GM12878 (cell line): ENCODE results near the gene PSORS1C2. TPM values are rescaled to one million over a fixed set of nuclear protein-coding genes. Genes with fewer than 3 reads are reported as not detected.

Experiments used
- ATAC-seq: fragments of 200-7000 bp; cut with Tn5 transposase; 3 replicates; pipeline ENCODE4 v1.9.1; 2020; ENCODE audit warnings: mild to moderate bottlenecking, moderate library complexity
- BruUV-seq: library from RNA; stranded (reverse); fragments of 400-500 nt; replicated peaks from 2 replicates; lab custom pipeline; 2021; lab: Mats Ljungman, UMichigan
- CTCF ChIA-PET: fragments of 300-600 bp; sonication (Branson Sonifier 250); formaldehyde crosslinking; extraction: SDS; loops from one replicate; lab custom pipeline; 2021; ENCODE audit warnings: inconsistent platforms; lab: Yijun Ruan, JAX
- POLR2A ChIA-PET: fragments of 350-600 bp; formaldehyde crosslinking; extraction: SDS; loops from one replicate; lab custom pipeline; 2021; ENCODE audit warnings: inconsistent platforms; lab: Charles Lee
- RAD21 ChIA-PET: fragments of 300-600 bp; sonication (Branson Sonifier 250); formaldehyde crosslinking; loops from one replicate; lab custom pipeline; 2023; ENCODE audit warnings: antibody characterized with exemption; ENCODE audit not compliant: unreplicated experiment; lab: Charles Lee
- SMC1A ChIA-PET: fragments of 300-600 bp; sonication (Branson Sonifier 250); formaldehyde crosslinking; loops from one replicate; lab custom pipeline; 2023; ENCODE audit not compliant: unreplicated experiment, uncharacterized antibody; lab: Charles Lee
- DNase-seq: peaks from one replicate; pipeline ENCODE4 v3.0.0-alpha.2; 2011; ENCODE audit warnings: low read depth, low spot score
- FAIRE-seq: peaks from 3 replicates; lab custom pipeline; 2011; peaks lifted over from hg19 to GRCh38; lab: Jason Lieb, UNC
- H2AFZ ChIP-seq: 2 replicates; pipeline ENCODE4 v1.6.0; 2011; ENCODE audit warnings: low read depth, low read length, control low read depth; ENCODE audit not compliant: control insufficient read depth
- H3K27ac ChIP-seq: 2 replicates; pipeline ENCODE4 v1.5.1; 2011; ENCODE audit warnings: control low read depth; ENCODE audit not compliant: control insufficient read depth, insufficient read depth
- H3K27me3 ChIP-seq, 2 experiments: replicated peaks in 1 of 2; 2 replicates each; pipeline versions ENCODE4 v1.6.0 to v1.6.1; 2011; ENCODE audit warnings: low read length in 1 of 2; ENCODE audit not compliant: control insufficient read depth in 2 of 2, insufficient read depth in 2 of 2
- H3K36me3 ChIP-seq, 2 experiments: 2 replicates each; pipeline ENCODE4 v1.5.1; 2011; ENCODE audit warnings: low read length in 1 of 2; ENCODE audit not compliant: control insufficient read depth in 2 of 2, insufficient read depth in 2 of 2
- H3K4me1 ChIP-seq: 2 replicates; pipeline ENCODE4 v1.6.1; 2011; ENCODE audit warnings: mild to moderate bottlenecking, low read length, moderate library complexity, mixed read lengths; ENCODE audit not compliant: control insufficient read depth, insufficient read depth
- H3K4me2 ChIP-seq: 2 replicates; pipeline ENCODE4 v1.6.0; 2011; ENCODE audit warnings: control low read depth; ENCODE audit not compliant: control insufficient read depth, insufficient read depth
- H3K4me3 ChIP-seq: fragments of 200-600 bp; sonication (generic); 2 replicates; pipeline ENCODE4 v1.5.1; 2016
- H3K79me2 ChIP-seq: 2 replicates; pipeline ENCODE4 v1.6.0; 2011; ENCODE audit warnings: low read length; ENCODE audit not compliant: control insufficient read depth, insufficient read depth
- H3K9ac ChIP-seq: 2 replicates; pipeline ENCODE4 v1.8.0; 2011; ENCODE audit warnings: low read length, control low read depth, mixed read lengths; ENCODE audit not compliant: control insufficient read depth, insufficient read depth
- H3K9me3 ChIP-seq: replicated peaks from 3 replicates; pipeline ENCODE4 v1.5.1; 2011; ENCODE audit warnings: mild to moderate bottlenecking, low read length; ENCODE audit not compliant: control insufficient read depth, insufficient read depth
- H4K20me1 ChIP-seq: 2 replicates; pipeline ENCODE4 v1.6.0; 2011; ENCODE audit not compliant: control insufficient read depth, insufficient read depth
- BHLHE40 ChIP-seq, 2 experiments: fragments of 450-650 bp in 1 of 2; IDR thresholded peaks; 2 replicates each; pipeline ENCODE4 v1.6.1; 2011 to 2017; ENCODE audit warnings: low read depth in 2 of 2, borderline replicate concordance in 1 of 2, improper control_type of control experiment in 1 of 2, low read length in 1 of 2, mild to moderate bottlenecking in 1 of 2
- MEF2B ChIP-seq: fragments of 450-650 bp; IDR thresholded peaks from 2 replicates; pipeline ENCODE4 v1.6.1; 2018; ENCODE audit warnings: mild to moderate bottlenecking, moderate library complexity; ENCODE audit not compliant: partially characterized antibody, poor library complexity, severe bottlenecking
- MTA2 ChIP-seq: fragments of 450-650 bp; IDR thresholded peaks from 2 replicates; pipeline ENCODE4 v1.6.1; 2016; ENCODE audit warnings: low read depth, mild to moderate bottlenecking, moderate library complexity
- MXI1 ChIP-seq: fragments of 150-350 bp; IDR thresholded peaks from 2 replicates; pipeline ENCODE4 v1.6.1; 2011; ENCODE audit warnings: low read depth, mild to moderate bottlenecking, inconsistent platforms, low read length, improper control_type of control experiment
- NKRF ChIP-seq: fragments of 450-650 bp; conservative IDR thresholded peaks from 2 replicates; pipeline ENCODE4 v1.6.1; 2017; ENCODE audit warnings: mild to moderate bottlenecking, moderate library complexity
- PKNOX1 ChIP-seq: fragments of 450-650 bp; IDR thresholded peaks from 2 replicates; pipeline ENCODE4 v1.6.1; 2016; ENCODE audit warnings: mild to moderate bottlenecking
- RAD21 ChIP-seq: IDR thresholded peaks from 2 replicates; pipeline ENCODE4 v1.6.1; 2011; ENCODE audit warnings: mild to moderate bottlenecking, low read depth, low read length, moderate library complexity; ENCODE audit not compliant: insufficient read depth
- RFX5 ChIP-seq: IDR thresholded peaks from 2 replicates; pipeline ENCODE4 v1.6.1; 2011; ENCODE audit warnings: low read depth, low read length, improper control_type of control experiment
- SRF ChIP-seq, 2 experiments: IDR thresholded peaks; 2 replicates each; pipeline ENCODE4 v1.6.1; 2011; ENCODE audit warnings: low read depth in 2 of 2, low read length in 2 of 2, mild to moderate bottlenecking in 1 of 2, moderate library complexity in 1 of 2
- STAT1 ChIP-seq: fragments of 450-650 bp; conservative IDR thresholded peaks from 2 replicates; pipeline ENCODE4 v1.6.1; 2014; ENCODE audit warnings: antibody characterized with exemption, mild to moderate bottlenecking
- SUPT20H ChIP-seq: IDR thresholded peaks from 2 replicates; pipeline ENCODE4 v1.6.1; 2011; ENCODE audit warnings: low read depth, mild to moderate bottlenecking, low read length, moderate library complexity, borderline replicate concordance; ENCODE audit not compliant: control insufficient read depth
- WGBS: methylation state at CpG from one replicate; pipeline ENCODE4 v1.1.6; 2016; ENCODE audit warnings: low lambda C conversion rate; ENCODE audit not compliant: insufficient replicate concordance, insufficient coverage; ENCODE audit errors: missing lambda C conversion rate; 5-methylcytosine and 5-hydroxymethylcytosine counted together
- in situ Hi-C: fragments of 300-500 bp; cut with MboI; formaldehyde crosslinking; loops from 9 replicates; pipeline ENCODE4 v1.14.3; 2018; ENCODE audit warnings: mixed read lengths
- intact Hi-C: fragments of 100-400 bp; cut with micrococcal nuclease; formaldehyde crosslinking; loops from one replicate; pipeline ENCODE4 v1.14.2; 2022; ENCODE audit not compliant: unreplicated experiment
- polyA plus RNA-seq, 11 experiments: library from polyadenylated mRNA; depleted of rRNA in 4 of 11; unstranded in 6 of 11; stranded (reverse) in 5 of 11; fragments of >200 nt; fragmentation: Nextera tagmentation in 4 of 11; fragmentation: Illumina TruSeq in 1 of 11; extraction: Ambion mirVana in 4 of 11; extraction: Trizol in 1 of 11; gene quantifications; 1 replicate in 1 of 11; 2 replicates in 10 of 11; pipeline versions ENCODE4 v1.2.1 to v1.2.3, GENCODE V29; 2011 to 2016; ENCODE audit warnings: inconsistent platforms in 2 of 11, missing spikeins in 2 of 11, low read depth in 1 of 11
- total RNA-seq, 4 experiments: library from RNA; depleted of rRNA in 3 of 4; stranded (reverse); fragments of >200 nt in 3 of 4; fragmentation: Illumina TruSeq in 1 of 4; extraction: Trizol in 1 of 4; gene quantifications; 2 replicates each; pipeline versions ENCODE4 v1.2.1 to v1.2.3, GENCODE V29; 2013 to 2021

The PSORS1C2 gene
- total and polyA plus RNA-seq, 10 of the 15 experiments (the other 5 are each of a cell fraction or from before 2014, with no cell fraction given), result not detected

- TF ChIP-seq MEF2B (no peak), STAT1 (no peak), BHLHE40 (IDR thresholded peaks at IDR 0.05; ENCODE audit: borderline replicate concordance in 1 of 2, low read depth in 2 of 2, low read length in 1 of 2) (no peak), MTA2 (no peak), SUPT20H (no peak), RAD21 (no peak), SRF (IDR thresholded peaks at IDR 0.05; ENCODE audit: low read depth in 2 of 2, low read length in 2 of 2) (no peak), RFX5 (no peak)
Measured at GRCh38 chr6:31162463-31163165, 23.7 kb upstream of the PSORS1C2 start (continued).

GRCh38 chr6:31161216-31162126, 22.6 kb upstream of the PSORS1C2 start:
- H3K9ac ChIP-seq, result no peak overlapping the region
- TF ChIP-seq MXI1 (no peak), NKRF (no peak), PKNOX1 (no peak)
- no TSS peak for BruUV-seq
- CTCF ChIA-PET, result interaction anchor here (1.0 to 2.5 kb wide), 3 partner anchors 26 to 35 kb away, joined by 5 to 15 read pairs (median 12); no protein-coding TSS in a partner anchor
- in situ Hi-C loops (no loop called here), intact Hi-C loops (no loop called here)
- no peak overlapping the region for H3K27ac ChIP-seq
- H3K4me3 ChIP-seq, result 0 out of 2 replicates have a peak overlapping the region, but pooled peaks have one; percentile 14
- POLR2A ChIA-PET, result interaction anchor here (0.5 to 3.0 kb wide), 8 partner anchors 12 to 443 kb away, joined by 3 to 10 read pairs (median 4); no protein-coding TSS in a partner anchor
- H4K20me1 ChIP-seq, result no peaks in the 10 kb centered on the region; the same call in 1 of the 2 replicates
- SMC1A ChIA-PET, result interaction anchor here (0.8 to 4.2 kb wide), 3 partner anchors 23 to 205 kb away, joined by 3 to 21 read pairs (median 4); no protein-coding TSS in a partner anchor
- H3K9me3 ChIP-seq, result no peaks in the 10 kb centered on the region
- H3K4me1 ChIP-seq, result peaks cover 32% of the 10 kb centered on the region
- H3K4me2 ChIP-seq, result peak overlapping the region; percentile 61
- 88% methylated on average over 19 of the region's 19 CpGs for WGBS
- RAD21 ChIA-PET, result interaction anchor here (1.0 to 1.8 kb wide), 3 partner anchors 29 to 111 kb away, joined by 3 to 12 read pairs (median 4); no protein-coding TSS in a partner anchor
- H3K36me3 ChIP-seq, result peaks cover 8 to 12% of the 10 kb centered on the region in 2 experiments
- no peak overlapping the region for H2AFZ ChIP-seq
- ATAC-seq (no peak), FAIRE-seq (no peak), DNase-seq (no peak)
- H3K27me3 ChIP-seq, result no peaks in the 10 kb centered on the region
- peaks cover 39% of the 10 kb centered on the region for H3K79me2 ChIP-seq
